GM19372 (cell line): ENCODE measurements around the gene ARSG.
"Not testable (repeated sequence)": the region's sequence is repeated elsewhere in the genome, so short reads cannot be mapped to it uniquely, and the experiment has no call there.

Experiments used
- ATAC-seq: cut with Tn5 transposase; IDR thresholded peaks from one replicate; pipeline ENCODE4 v1.9.1; 2021; ENCODE audit warnings: mild to moderate bottlenecking, low read depth, moderate library complexity; ENCODE audit not compliant: unreplicated experiment

The ARSG gene

GRCh38 chr17:68302666-68303065 is 11.4 kb downstream of the ARSG start:
- no peak for ATAC-seq

DNA sequence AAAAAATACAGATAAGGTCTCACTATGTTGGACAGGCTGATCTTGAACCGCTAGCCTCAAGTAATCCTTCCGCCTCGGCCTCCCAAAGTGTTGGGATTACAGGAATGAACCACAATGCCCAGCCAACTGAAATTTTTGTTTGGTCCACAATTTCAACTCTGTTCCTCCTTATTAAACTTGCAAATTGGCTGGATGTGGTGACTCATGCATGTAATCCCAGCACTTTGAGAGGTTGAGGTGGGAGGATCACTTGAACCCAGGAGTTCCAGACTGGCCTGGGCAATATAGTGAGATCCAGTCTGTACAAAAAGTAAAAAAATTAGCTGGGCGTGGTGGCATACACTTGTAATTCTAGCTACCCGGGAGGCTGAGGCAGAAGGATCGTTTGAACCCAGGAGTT is 13.4 kb downstream of the ARSG start:
- ATAC-seq: no peak

DNA sequence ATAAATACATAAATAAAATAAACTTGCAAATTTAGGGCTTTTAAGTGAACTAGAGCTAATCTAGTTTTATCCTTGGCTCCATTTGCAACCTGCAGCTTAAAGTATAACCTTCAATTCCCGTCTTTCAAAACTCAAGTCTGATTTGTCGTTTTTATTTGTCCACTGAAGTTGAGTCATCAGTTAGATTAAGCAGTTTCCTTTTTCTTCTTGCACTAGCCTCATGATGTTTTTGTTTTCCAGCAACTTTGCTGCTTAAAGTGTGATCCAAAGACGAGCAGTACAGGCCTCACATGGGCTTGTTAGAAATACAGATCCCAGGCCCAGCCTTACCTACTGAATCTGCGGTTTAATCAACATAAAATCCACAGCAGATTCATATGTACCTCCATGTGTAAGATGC is 13.8 kb downstream of the ARSG start:
- no peak for ATAC-seq

- no peak for ATAC-seq
Observed at GRCh38 chr17:68306819-68307218, 15.5 kb downstream of the ARSG start.

DNA sequence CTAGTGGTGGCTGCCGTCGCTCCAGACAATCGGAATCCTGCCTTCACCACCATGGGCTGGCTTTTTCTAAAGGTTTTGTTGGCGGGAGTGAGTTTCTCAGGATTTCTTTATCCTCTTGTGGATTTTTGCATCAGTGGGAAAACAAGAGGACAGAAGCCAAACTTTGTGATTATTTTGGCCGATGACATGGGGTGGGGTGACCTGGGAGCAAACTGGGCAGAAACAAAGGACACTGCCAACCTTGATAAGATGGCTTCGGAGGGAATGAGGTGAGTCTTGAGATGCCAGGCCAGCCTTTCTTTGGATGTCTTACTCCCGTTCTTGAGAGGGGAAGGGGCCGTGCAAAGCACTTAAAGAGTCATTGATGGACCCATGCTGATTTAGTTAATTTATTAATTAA is 16.1 kb downstream of the ARSG start:
- ATAC-seq: no peak

- not testable (repeated sequence) for ATAC-seq
Observed at GRCh38 chr17:68308486-68308885, 17.2 kb downstream of the ARSG start.

DNA sequence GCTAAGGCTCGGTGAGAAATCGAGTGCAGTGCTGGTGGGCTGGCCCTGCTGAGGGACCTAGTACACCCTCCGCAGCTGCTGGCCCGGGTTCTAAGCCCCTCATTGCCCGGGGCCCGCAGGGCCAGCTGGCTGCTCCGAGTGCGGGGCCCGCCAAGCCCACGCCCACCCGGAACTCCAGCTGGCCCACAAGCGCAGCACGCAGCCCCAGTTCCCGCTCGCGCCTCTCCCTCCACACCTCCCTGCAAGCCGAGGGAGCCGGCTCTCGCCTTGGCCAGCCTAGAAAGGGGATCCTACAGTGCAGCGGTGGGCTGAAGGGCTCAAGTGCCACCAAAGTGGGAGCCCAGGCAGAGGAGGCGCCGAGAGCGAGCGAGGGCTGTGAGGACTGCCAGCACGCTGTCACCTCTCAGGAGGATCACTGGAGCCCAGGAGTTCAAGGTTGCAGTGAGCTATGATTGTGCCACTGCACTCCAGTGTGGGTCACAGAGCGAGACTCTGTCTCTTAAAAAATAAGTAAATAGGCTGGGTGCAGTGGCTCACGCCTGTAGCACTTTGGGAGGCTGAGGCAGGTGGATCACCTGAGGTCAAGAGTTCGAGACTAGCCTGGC is 17.9 kb downstream of the ARSG start:
- not testable (repeated sequence) for ATAC-seq

DNA sequence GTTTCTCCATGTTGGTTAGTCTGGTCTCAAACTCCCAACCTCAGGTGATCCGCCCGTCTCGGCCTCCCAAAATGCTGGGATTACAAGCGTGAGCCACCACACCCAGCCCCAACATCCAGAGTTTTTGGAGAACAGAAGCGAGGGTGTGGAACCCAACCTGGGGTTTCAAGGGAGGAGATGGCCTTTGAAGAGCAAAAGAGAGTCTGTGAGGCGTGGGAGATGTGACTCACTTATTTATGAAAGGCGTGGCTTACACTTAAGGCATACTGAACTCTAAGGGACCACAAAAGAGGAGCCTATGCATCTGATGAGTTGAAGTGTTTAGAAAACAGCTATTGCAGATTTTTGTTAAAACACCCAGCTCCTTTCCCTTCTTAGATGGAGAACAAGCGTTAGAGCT is 18.9 kb downstream of the ARSG start:
- ATAC-seq: no peak

DNA sequence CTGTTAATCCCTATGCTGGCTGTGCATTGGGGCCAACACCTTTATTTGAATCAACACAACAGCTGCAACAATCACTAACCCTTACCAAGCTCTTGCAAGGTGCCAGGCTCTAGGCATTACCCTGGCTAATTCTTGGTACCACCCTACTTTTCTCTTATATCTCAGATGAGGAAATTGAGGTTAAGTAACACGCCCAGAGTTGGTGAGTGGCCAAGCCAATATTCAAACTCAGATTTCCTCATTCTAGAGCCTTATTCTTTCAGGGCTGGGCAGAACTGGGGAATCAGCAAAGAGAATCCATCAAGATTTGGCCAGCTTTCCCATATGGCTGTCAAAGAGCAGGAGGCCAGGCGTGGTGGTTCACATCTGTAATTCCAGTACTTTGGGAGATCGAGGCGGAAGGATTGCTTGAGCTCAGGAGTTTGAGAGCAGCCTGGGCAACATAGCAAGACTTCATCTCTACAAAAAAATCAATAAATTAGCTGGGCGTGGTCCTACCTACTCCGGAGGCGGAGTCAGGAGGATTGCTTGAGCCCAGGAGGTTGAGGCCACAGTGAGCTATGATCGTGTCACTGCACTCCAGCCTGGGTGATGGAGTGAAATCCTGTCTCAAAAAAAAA is 23.7 kb downstream of the ARSG start:
- no peak for ATAC-seq

DNA sequence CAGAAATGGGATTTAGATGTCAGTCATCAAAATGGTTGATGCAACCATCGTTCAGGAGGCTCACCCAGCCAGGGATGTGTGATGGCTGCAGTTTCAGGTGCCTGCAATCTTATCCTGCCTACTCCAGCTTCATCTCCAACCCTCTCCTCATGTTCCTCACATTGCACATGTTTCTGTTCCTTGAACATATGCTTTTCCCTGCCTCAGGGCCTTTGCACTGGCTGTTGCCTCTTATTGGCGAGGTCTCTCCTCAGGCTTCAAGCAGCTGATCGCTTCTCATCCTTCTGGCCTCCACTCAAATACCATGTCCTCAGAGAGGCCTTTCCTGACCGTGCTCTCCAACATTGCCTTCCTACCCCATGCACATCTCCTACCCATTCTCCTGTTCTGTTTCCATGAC is 24.6 kb downstream of the ARSG start:
- ATAC-seq: no peak

DNA sequence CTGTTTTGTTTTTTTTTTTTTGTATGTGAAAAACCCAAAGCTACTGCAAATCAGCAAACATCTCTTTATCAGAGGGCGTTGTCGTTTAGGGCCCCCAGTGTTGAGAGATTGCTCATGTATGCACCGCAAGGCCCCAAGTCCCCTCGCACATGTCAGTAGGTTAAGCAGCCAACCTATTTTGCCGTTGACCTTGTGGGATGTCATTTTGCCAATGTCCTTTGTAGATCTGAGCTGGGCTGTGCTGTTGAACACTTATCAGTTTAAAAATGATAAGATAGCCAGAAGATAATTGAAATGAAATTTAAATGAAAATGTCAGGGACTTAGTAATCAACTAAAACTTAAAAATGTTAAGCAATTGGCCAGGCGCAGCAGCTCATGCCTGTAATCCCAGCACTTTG is 26.2 kb downstream of the ARSG start:
- ATAC-seq: no peak

DNA sequence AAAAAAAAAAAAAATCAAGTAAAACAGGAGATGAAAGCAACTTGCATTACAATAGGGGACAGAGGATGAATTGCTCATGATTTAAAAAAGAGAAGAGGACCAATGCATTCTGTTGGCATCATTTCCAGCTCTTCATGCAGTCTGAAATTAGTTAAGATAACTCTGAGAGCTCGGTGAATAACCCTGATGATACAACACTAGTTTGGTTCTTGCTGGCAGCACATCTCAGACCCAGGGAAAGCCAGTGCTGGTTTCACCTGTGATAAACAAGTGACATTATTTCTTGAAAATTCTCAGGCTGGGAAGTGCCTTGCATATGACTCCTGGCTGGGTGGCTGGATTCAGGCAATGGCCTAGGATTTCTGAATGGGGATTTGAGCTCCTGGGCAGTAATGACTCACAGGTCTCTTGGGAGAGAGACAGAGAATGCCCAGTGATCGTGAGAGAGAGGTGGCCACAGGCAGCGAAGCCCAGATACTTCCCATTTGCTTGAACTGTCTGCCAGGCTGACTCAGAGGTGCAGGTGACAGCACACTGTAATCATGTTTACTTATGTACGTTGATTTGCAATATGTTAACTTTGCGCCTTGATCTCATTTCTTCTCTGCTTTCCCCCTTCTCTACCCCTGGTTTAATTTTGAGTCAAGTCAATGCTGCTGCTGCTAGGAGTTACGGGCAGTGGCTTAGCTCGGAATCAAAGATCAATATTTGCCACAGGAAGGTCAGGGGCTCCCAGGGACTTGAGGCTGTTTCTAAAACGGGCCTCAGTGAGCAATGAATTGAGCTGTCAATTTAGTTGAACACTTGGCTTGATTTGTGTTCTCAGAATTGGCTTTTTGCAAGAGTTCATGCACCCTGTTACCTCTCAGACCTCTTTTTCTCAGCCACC is 27.1 kb downstream of the ARSG start:
- no peak for ATAC-seq

DNA sequence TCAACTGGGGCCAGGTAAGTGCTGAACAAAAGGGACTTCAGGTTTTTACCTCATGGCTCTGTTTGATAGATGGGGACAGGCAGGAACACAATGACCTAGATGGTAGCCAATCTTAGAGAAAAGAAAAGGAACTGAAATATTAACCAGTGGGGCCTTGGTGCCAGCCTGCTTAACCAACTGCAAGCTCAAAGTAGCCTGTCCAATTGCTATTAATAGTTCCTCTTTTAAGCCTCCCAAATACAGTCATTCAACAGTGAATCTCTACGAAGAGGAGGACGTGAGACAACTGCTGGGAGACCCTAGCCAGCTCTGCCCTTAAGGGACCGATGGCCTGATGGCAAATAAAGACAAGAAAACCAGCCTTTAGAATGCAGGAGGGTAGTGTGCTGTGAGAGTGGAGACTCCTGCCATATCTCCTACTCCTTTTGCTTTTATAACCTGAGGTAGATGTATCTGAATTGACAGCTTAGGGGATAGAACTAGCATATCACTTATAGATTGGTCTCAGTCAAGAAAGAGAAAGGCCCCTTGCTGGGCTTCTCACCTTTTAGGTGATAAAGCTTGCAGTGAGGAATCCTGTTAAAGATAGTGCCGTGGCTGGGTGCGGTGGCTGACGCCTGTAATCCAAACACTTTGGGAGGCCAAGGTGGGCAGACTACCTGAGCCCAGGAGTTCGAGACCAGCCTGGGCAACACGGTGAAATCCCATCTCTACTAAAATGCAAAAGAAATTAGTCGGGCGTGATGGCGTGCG is 28.3 kb downstream of the ARSG start:
- no peak for ATAC-seq

DNA sequence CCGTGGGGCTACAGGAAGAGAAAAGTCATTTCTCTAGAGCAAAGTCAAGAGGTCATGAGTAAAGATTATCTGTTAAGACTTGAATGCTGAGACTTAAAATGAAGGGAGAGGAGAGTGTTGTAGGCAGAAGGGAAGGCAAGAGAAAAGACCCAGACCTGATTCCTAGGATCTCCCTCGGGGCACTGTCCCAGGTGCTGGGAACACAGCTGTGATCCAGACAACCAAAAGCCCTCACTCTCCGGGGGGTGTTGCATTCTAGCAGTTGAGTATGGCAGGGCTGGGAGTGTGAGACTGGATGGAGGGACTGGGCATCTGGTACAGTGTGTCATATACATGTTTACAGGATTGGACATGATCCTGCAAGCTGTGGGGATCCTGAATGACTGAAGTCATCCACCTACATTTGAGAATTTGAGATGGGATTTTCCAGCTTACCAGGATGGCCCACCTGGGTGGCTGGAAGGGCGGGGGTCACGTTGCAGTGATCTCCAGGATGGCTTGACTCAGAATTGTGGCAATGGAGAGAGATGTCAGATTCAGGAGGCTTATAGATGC is 29.1 kb downstream of the ARSG start:
- no peak for ATAC-seq

- no peak for ATAC-seq
Observed at GRCh38 chr17:68320943-68321555, 29.8 kb downstream of the ARSG start.

DNA sequence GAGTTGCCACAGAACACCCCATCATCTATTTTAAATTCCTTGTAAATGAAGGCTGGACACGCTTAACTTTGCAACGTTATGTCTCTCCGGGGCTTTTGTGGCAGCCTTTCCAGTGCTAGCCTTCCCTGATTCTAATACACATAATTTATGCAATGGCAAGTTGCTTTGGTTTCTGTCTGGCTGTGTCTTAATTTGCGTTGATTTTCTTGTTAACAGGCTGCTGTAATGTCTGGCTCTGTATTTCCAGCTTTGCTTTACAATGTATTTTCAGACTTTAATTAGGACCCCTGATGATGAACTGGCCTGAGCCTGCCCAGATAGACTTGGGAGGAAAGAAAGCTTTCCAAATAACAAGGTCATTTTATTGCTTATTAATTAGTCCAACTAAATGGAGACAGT is 30.3 kb downstream of the ARSG start:
- no peak for ATAC-seq

- no peak for ATAC-seq
Observed at GRCh38 chr17:68322630-68323029, 31.3 kb downstream of the ARSG start.

- ATAC-seq: no peak
Observed at GRCh38 chr17:68324114-68324513, 32.8 kb downstream of the ARSG start.

DNA sequence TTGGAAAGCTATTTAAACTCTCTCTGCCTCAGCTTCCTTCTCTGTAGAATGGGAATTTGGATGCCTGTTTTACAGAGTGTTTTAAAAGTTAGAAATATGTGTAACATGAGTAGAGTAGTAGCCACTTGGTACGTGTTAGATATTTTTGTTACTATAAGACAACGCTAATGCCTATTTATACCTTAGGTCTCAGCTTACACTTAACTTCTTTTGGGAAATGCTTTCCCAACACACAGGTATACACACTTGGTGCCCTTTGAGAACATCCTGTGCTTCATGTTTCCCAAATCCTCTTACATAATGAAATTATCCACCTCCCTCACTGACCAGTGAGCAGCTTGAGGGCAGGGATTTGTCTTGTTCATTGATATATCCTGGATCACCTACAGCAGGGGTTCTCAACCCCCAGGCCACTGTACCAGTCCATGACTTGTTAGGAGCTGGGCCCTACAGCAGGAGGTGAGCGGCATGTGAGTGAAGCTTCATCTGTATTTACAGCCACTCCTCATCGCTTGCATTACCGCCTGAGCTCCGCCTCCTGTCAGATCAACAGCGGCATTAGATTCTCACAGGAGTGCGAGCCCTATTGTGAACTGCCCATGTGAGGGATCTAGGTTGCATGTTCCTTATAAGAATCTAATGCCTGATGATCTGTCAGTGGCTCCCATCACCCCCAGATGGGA is 33.5 kb downstream of the ARSG start:
- no peak for ATAC-seq

DNA sequence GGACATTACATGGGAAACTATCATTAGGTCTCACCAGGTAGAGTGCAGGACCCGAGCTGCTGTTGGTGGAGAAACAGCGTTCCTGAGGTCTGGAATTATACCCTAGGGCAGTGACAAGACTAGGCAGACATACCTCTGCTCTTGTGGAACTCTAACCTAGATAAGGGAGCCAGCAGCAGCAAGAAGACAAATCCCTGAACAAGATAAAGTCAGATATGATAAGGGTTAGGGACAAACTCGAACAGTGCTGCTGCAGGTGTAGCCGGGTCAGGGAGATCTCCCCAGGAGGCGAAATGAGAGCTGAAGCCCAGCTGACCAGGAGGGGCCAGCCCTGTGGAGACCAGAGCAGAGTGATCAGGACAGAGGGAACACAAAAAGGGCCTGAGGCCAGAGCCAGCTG is 34.7 kb downstream of the ARSG start:
- ATAC-seq: no peak
